Sigmoid colon (tissue), 7 donors: ENCODE results near the gene PHTF2. TPM values are rescaled to one million over a fixed set of nuclear protein-coding genes. Genes with fewer than 3 reads are reported as not detected.

Experiments used
- DNase-seq: peaks from one replicate; pipeline ENCODE4 v3.0.0-alpha.2; 2019
- H3K27ac ChIP-seq, 4 donors: fragments of 200-600 bp; sonication (generic); one replicate each; pipeline ENCODE4 v1.5.1; 2016 to 2019; ENCODE audit warnings: mild to moderate bottlenecking in 1 of 4
- H3K27me3 ChIP-seq, 3 donors: fragments of 200-600 bp; sonication (generic); one replicate each; pipeline ENCODE4 v1.5.1; 2019; ENCODE audit warnings: mild to moderate bottlenecking in 1 of 3
- H3K36me3 ChIP-seq, 4 donors: fragments of 200-600 bp; sonication (generic); one replicate each; pipeline ENCODE4 v1.5.1; 2016 to 2019
- H3K4me1 ChIP-seq, 4 donors: fragments of 200-600 bp; sonication (generic); one replicate each; pipeline ENCODE4 v1.5.1; 2017 to 2019
- H3K4me3 ChIP-seq, 4 donors: fragments of 200-600 bp; sonication (generic); one replicate each; pipeline ENCODE4 v1.5.1; 2017 to 2019; ENCODE audit warnings: mild to moderate bottlenecking in 2 of 4, moderate library complexity in 1 of 4
- H3K9me3 ChIP-seq, 4 donors: fragments of 200-600 bp in 3 of 4; sonication (generic) in 3 of 4; one replicate each; pipeline versions ENCODE4 v1.5.1 to v1.6.1; 2013 to 2019
- EP300 ChIP-seq, 4 donors: sonication (generic); formaldehyde crosslinking; IDR thresholded peaks; one replicate each; pipeline ENCODE4 v1.6.1; 2017; ENCODE audit warnings: antibody characterized with exemption in 4 of 4
- POLR2A ChIP-seq, 2 donors: fragments of 450-650 bp; IDR thresholded peaks; one replicate each; pipeline ENCODE4 v1.6.1; 2016; ENCODE audit warnings: antibody characterized with exemption in 2 of 2, mild to moderate bottlenecking in 2 of 2, moderate library complexity in 2 of 2
- POLR2AphosphoS5 ChIP-seq, 4 donors: sonication (generic); formaldehyde crosslinking; IDR thresholded peaks; one replicate each; pipeline ENCODE4 v1.6.1; 2017; ENCODE audit warnings: antibody characterized with exemption in 4 of 4
- WGBS, 2 donors: extraction: QIAGEN DNeasy Blood & Tissue Kit; methylation state at CpG; one replicate each; pipeline ENCODE4 v1.1.7; 2013; 5-methylcytosine and 5-hydroxymethylcytosine counted together
- intact Hi-C: fragments of 100-400 bp; cut with DNase I; formaldehyde crosslinking; loops from one replicate; pipeline ENCODE4 v1.15.1; 2023
- polyA plus RNA-seq, 3 donors: library from polyadenylated mRNA; stranded (reverse); fragments of 200-250 nt; gene quantifications; one replicate each; pipeline ENCODE4 v1.2.3, GENCODE V29; 2013
- total RNA-seq, 4 donors: library from RNA; depleted of rRNA; stranded (reverse); fragments of >200 nt; gene quantifications; one replicate each; pipeline ENCODE4 v1.1.0, GENCODE V29; 2016
- TF ChIP-seq, protein P1 (sequence below), 4 experiments: fragments of 450-650 bp in 3 of 4; fragments of 200-600 bp in 1 of 4; IDR thresholded peaks; one replicate each; pipeline ENCODE4 v1.5.1; 2016 to 2019; ENCODE audit warnings: antibody characterized with exemption in 4 of 4, mild to moderate bottlenecking in 3 of 4, moderate library complexity in 2 of 4
- donor health status: healthy with polysubstance abuse.
- donor health status: Bipolar disorder and iron deficiency.
- donor health status: healthy.

The PHTF2 gene
- total and polyA plus RNA-seq, 7 donors: 2.3 to 19.3 (median 17.4) TPM

DNA sequence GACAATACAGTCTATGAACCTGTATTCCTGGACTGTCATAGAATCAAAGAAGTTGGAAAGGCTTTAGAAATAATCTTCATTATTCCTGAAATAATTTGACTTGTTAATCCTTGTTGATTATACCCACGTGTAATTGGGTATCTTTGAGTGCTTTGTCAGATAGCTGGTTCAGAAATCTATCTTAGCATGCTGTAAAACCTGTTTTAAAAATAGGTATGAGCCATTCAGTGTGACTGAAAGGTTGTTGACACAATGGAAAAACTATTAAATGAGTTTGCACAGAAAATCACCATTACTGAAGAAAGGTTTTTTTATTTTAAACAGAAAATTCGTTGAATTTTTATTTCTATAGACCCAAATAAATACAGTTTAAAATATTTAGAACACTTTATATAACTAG, 38.7 kb downstream of the PHTF2 start:
- DNase-seq: no peak
- Histone ChIP-seq H3K36me3 (no peaks in the 10 kb centered on the region), H3K4me3 (no peak overlapping the region), H3K9me3 (no peaks in the 10 kb centered on the region), H3K27me3 (no peaks in the 10 kb centered on the region), H3K4me1 (peaks cover 0 to 6% (median 2%) of the 10 kb centered on the region in 4 donors), H3K27ac (no peak overlapping the region)
- intact Hi-C loops: no loop called here
- no peak for TF ChIP-seq EP300 (IDR thresholded peaks at IDR 0.05)
- no peak for TF ChIP-seq POLR2A (IDR thresholded peaks at IDR 0.05)
- no peak for TF ChIP-seq POLR2AphosphoS5 (IDR thresholded peaks at IDR 0.05)
- TF ChIP-seq, protein P1, sequence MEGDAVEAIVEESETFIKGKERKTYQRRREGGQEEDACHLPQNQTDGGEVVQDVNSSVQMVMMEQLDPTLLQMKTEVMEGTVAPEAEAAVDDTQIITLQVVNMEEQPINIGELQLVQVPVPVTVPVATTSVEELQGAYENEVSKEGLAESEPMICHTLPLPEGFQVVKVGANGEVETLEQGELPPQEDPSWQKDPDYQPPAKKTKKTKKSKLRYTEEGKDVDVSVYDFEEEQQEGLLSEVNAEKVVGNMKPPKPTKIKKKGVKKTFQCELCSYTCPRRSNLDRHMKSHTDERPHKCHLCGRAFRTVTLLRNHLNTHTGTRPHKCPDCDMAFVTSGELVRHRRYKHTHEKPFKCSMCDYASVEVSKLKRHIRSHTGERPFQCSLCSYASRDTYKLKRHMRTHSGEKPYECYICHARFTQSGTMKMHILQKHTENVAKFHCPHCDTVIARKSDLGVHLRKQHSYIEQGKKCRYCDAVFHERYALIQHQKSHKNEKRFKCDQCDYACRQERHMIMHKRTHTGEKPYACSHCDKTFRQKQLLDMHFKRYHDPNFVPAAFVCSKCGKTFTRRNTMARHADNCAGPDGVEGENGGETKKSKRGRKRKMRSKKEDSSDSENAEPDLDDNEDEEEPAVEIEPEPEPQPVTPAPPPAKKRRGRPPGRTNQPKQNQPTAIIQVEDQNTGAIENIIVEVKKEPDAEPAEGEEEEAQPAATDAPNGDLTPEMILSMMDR (IDR thresholded peaks at IDR 0.05): no peak
- 13 to 51% methylated on average over 2 of the region's 2 CpGs for WGBS, 2 donors

DNA sequence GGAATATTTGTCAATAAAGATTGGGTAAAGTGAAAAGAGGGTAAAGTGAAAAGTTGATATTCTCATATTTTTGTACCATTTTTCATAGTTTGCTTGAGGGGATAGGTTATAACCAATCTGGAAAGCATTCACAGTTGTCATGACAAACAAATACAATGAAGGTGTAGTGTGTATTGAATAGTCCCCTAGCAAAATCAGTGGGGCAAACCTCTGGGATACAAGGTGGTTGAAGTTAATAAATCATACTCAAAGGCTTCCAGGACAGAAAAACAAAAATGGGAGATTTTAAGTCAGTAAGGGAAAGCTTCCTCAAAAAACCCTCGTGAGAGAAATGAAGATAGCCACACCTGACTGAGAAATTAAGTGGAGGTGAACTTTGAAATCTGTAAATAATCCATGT, 39.4 kb downstream of the PHTF2 start:
- Histone ChIP-seq H3K9me3 (no peaks in the 10 kb centered on the region), H3K4me3 (no peak overlapping the region), H3K27me3 (no peaks in the 10 kb centered on the region), H3K36me3 (no peaks in the 10 kb centered on the region), H3K27ac (no peak overlapping the region), H3K4me1 (peaks cover 0 to 6% (median 2%) of the 10 kb centered on the region in 4 donors)
- no peak for TF ChIP-seq POLR2AphosphoS5 (IDR thresholded peaks at IDR 0.05)
- TF ChIP-seq EP300 (IDR thresholded peaks at IDR 0.05): no peak
- TF ChIP-seq, protein P1 (IDR thresholded peaks at IDR 0.05): no peak
- no peak for TF ChIP-seq POLR2A (IDR thresholded peaks at IDR 0.05)
- WGBS, 2 donors: 21 to 51% methylated on average over 1 of the region's 1 CpG
- no peak for DNase-seq
- intact Hi-C loops: no loop called here

DNA sequence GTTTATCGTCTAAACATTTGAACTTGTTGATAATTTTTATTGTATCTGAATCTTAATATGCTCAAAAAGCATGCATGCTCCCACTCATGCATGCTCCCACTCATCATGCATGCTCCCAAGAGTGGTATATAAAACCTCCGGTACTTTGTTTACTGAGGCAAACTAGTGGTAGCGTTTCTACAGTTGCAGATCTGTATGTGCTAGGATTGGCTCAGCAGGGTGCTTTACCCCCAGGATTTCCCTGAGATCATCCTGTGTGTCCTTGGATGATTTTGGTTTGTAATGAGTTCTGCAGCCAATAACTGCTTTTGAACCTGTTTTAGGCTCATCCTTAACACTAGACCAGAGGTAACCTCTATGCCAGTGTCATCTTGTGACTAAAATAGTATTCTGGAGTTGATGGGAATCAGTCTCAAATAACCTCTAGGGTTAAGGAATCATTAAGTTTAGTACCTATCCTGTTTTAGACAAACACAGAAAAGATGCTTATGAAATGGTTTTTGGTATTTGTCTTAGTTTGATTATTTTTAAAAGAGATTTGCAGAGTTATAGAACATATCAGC, 40.4 kb downstream of the PHTF2 start:
- H3K27me3 ChIP-seq: no peaks in the 10 kb centered on the region
- no peaks in the 10 kb centered on the region for H3K9me3 ChIP-seq
- no peaks in the 10 kb centered on the region for H3K36me3 ChIP-seq
- WGBS, 2 donors: 35 to 79% methylated on average over 3 of the region's 3 CpGs
- no peak overlapping the region for H3K27ac ChIP-seq
- no peak for DNase-seq
- peaks cover 0 to 6% (median 2%) of the 10 kb centered on the region in 4 donors for H3K4me1 ChIP-seq
- intact Hi-C loops: no loop called here
- no peak overlapping the region for H3K4me3 ChIP-seq
- no peak for TF ChIP-seq POLR2AphosphoS5 (IDR thresholded peaks at IDR 0.05)
- TF ChIP-seq EP300 (IDR thresholded peaks at IDR 0.05): no peak
- TF ChIP-seq, protein P1 (IDR thresholded peaks at IDR 0.05): no peak
- no peak for TF ChIP-seq POLR2A (IDR thresholded peaks at IDR 0.05)

DNA sequence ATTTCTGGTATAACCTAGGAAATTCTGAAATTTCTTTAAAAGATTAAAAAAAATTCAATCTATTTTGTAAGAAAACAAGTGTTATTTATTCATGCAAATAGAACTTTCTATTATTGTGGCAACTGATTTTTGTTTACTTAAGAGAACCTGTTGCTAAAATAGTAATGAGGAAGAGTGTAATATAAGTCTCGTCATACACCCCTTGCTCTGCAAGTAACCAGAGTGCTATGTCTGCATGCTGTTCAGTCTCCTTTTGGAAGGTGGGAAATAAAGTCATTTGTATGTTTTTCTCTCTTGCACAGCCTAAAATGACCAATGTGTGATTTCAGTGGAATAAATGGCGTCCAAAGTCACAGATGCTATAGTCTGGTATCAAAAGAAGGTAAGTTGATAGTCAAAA, 41.3 kb downstream of the PHTF2 start:
- Histone ChIP-seq H3K4me3 (no peak overlapping the region), H3K27ac (no peak overlapping the region), H3K4me1 (peaks cover 0 to 5% (median 0%) of the 10 kb centered on the region in 4 donors), H3K27me3 (no peaks in the 10 kb centered on the region), H3K9me3 (no peaks in the 10 kb centered on the region), H3K36me3 (no peaks in the 10 kb centered on the region)
- no peak for DNase-seq
- intact Hi-C loops: no loop called here
- WGBS, 2 donors: 60 to 79% methylated on average over 2 of the region's 2 CpGs
- no peak for TF ChIP-seq EP300 (IDR thresholded peaks at IDR 0.05)
- TF ChIP-seq POLR2A (IDR thresholded peaks at IDR 0.05): no peak
- TF ChIP-seq, protein P1 (IDR thresholded peaks at IDR 0.05): no peak
- TF ChIP-seq POLR2AphosphoS5 (IDR thresholded peaks at IDR 0.05): no peak

DNA sequence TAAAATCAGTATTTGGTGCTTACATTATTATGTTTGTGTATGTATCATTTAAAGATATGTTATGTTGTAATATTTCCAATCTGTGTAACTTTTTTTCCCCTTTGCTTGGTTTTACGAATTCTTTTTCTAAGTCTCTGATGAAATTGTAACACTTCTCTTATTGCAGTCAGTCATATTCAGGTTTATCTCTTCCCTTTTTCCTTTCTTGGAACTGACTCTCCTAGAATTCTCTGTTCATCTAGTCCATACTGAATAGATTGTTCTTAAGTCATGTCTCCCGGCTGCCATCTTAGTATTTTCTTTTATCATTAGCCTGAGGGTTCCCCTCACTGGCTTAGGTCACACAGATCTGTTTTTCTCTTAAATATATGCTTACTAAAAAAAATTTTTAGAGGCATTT, 44.6 kb downstream of the PHTF2 start:
- no peaks in the 10 kb centered on the region for H3K9me3 ChIP-seq
- H3K4me1 ChIP-seq: peaks cover 0 to 5% (median 0%) of the 10 kb centered on the region in 4 donors
- TF ChIP-seq POLR2A (IDR thresholded peaks at IDR 0.05) (no peak), EP300 (IDR thresholded peaks at IDR 0.05) (no peak), POLR2AphosphoS5 (IDR thresholded peaks at IDR 0.05) (no peak)
- TF ChIP-seq, protein P1 (IDR thresholded peaks at IDR 0.05): no peak
- no peak overlapping the region for H3K4me3 ChIP-seq
- DNase-seq: no peak
- 93 to 96% methylated on average over 2 of the region's 2 CpGs for WGBS, 2 donors
- intact Hi-C loops: no loop called here
- H3K27ac ChIP-seq: no peak overlapping the region
- no peaks in the 10 kb centered on the region for H3K27me3 ChIP-seq
- no peaks in the 10 kb centered on the region for H3K36me3 ChIP-seq
